ENCODE data around the gene NKD2. TPM values are rescaled to one million over a fixed set of nuclear protein-coding genes. Genes with fewer than 3 reads are reported as not detected.

The NKD2 gene
- total RNA-seq, 1 donor from 2014 or later: 1.7 TPM

DNA sequence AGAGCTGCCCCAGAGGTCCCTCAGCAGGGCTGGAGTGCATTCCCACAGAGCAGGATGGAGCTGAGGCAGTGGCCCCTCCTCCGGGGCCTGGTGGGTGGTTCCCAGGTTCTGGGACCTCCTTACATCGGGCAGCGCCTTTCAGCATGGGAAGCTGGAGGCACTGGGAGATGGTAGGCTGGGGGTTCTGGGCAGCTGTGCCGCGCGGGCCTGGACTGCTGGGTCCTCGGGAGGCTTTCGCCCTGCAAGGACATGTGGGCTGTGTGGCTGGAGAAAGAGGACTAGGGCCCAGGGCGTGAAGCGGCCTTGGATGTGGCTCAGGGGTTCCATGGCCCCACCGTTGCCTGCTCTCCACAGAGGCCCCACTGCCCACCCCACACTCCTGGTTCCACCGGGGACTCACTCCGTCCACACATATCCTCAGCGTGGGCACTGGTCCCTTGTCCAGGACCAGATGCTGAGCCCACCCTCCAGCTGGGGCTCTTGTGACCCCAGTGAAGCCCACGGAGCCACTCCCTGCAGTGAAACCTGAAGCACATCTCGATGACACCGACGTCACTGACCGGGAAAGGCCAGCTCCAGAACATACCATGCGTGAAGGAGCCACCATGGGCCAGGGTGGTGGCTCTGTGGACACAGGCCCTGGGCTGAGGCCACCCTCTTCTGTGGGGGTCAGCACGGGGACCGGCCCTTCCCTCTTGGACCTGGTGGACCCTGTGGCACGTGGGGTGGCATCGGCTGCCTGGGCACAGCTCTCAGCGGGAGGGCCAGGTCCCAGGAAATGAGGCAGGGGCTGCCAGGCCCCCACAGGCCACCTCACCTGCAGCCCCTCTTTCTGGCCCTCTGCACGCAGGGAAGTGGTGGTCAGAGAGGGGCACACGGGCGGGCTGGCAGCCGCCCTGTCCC lies 31.5 kb upstream of the NKD2 start:
- DNase-seq (ENCODE audit: low read depth): no peak
- Histone ChIP-seq H3K36me3 (ENCODE audit: control insufficient read depth, insufficient read depth, low read length) (no peaks in the 10 kb centered on the region), H3K27me3 (ENCODE audit: control insufficient read depth, insufficient read depth, low read length) (no peaks in the 10 kb centered on the region), H3K4me3 (ENCODE audit: low read depth, low read length) (no peak overlapping the region)
- TF ChIP-seq, protein P1, sequence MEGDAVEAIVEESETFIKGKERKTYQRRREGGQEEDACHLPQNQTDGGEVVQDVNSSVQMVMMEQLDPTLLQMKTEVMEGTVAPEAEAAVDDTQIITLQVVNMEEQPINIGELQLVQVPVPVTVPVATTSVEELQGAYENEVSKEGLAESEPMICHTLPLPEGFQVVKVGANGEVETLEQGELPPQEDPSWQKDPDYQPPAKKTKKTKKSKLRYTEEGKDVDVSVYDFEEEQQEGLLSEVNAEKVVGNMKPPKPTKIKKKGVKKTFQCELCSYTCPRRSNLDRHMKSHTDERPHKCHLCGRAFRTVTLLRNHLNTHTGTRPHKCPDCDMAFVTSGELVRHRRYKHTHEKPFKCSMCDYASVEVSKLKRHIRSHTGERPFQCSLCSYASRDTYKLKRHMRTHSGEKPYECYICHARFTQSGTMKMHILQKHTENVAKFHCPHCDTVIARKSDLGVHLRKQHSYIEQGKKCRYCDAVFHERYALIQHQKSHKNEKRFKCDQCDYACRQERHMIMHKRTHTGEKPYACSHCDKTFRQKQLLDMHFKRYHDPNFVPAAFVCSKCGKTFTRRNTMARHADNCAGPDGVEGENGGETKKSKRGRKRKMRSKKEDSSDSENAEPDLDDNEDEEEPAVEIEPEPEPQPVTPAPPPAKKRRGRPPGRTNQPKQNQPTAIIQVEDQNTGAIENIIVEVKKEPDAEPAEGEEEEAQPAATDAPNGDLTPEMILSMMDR (IDR thresholded peaks at IDR 0.05; ENCODE audit: insufficient read depth, low read length, poor library complexity, severe bottlenecking): no peak

DNA sequence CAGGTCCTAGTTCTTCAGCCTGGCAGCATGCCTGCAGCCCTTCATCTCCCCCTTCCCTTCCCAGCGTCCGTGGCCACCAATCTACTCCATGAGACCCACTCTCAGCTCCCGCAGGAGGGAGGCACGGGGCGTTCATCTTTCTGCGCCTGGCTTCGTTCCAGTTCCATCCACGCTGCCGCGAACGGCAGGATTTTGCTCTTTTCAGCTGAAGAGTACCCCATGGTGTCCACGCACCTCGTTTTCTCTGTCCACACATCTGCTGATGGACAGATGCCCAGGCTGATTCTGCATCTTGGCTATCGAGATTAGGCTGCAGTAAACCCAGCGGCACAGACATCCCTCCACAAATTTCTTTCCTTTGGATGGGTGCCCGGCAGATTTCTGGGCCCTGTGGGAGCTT lies 30.5 kb upstream of the NKD2 start:
- no peak for DNase-seq (ENCODE audit: low read depth)
- Histone ChIP-seq H3K27me3 (ENCODE audit: control insufficient read depth, insufficient read depth, low read length) (no peaks in the 10 kb centered on the region), H3K4me3 (ENCODE audit: low read depth, low read length) (no peak overlapping the region), H3K36me3 (ENCODE audit: control insufficient read depth, insufficient read depth, low read length) (no peaks in the 10 kb centered on the region)
- TF ChIP-seq, protein P1 (IDR thresholded peaks at IDR 0.05; ENCODE audit: insufficient read depth, low read length, poor library complexity, severe bottlenecking): no peak

DNA sequence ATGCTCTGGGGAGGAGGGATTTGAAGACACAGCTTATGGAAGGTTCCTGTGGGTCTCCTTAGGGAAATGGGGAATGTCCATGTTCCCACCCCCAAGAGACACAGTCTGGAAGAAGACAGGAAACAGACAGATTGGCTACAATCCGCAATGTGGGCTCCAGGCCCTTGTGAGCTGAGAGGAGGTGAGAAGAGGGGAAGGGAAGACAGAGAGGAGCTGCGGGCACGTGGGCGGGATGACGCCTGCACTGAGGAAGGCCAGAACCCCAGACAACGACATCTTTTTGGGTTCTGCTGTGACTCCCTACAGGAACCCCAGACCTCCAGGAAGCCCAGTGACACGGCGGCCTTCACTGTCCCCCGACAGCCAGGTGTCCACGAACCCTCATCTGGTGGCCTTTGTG lies 29.9 kb upstream of the NKD2 start:
- H3K4me3 ChIP-seq (ENCODE audit: low read depth, low read length): no peak overlapping the region
- H3K27me3 ChIP-seq (ENCODE audit: control insufficient read depth, insufficient read depth, low read length): no peaks in the 10 kb centered on the region
- no peaks in the 10 kb centered on the region for H3K36me3 ChIP-seq (ENCODE audit: control insufficient read depth, insufficient read depth, low read length)
- DNase-seq (ENCODE audit: low read depth): no peak
- TF ChIP-seq, protein P1 (IDR thresholded peaks at IDR 0.05; ENCODE audit: insufficient read depth, low read length, poor library complexity, severe bottlenecking): no peak

DNA sequence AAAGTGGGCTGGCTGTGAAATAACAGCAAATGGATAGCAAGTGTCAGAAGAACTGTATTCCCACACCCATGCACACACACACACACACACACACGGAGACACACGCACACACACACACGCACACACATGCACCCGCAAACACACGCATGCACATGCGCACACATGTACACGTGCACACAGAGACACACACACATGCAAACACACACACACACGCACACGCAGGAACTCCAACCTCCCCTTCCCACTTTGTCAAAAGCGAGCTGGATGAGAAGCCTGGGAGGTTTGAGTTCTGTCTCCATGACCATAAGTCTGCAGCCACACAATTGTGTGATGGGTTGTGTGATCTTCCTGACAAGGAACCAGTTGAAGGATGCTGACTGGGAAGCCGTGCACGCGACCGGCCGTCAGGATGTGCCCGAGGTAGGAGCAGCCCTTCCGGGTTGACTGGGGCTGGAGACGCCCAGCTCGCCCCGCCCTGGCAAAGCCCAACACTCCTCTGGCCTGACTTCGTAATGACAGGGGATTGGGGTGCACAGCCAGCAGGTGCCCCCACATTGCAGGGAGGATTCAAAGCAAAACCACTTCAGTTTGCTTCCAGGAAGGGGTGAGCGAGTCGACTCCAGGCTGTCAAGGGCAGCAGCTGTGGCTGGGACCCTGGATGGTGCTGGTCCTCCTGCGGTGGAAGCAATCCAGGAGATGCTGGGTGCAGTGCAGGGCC lies 29.3 kb upstream of the NKD2 start:
- H3K27me3 ChIP-seq (ENCODE audit: control insufficient read depth, insufficient read depth, low read length): no peaks in the 10 kb centered on the region
- DNase-seq (ENCODE audit: low read depth): no peak

DNA sequence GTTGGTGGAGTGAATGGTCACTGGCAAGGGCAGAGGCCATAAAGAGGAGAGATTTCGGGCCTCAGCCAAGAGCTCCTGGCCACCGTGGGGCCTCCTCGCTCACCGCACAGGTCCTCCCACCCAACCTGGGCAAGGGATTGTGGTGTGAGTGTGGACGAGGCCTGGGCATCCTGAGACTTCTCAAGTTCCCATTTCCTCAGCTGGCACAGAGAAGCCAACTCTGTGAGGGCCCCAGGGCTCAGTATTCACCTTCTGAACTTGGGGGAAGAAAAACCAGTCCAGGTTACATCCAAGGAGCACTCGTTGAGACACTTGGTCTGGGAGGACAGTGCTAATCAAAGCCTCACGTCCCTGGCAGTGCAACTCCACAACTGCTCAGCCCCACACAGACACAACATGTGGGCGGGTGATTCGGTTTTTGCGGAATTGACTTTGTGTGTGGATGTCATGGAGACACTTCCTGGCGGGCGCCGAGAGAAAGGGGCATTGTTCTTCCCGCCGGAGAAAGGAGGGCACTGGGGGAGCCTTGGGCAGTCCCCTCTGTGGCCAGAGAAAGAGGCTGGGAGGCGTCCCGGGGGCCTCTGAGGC lies 28.5 kb upstream of the NKD2 start:
- TF ChIP-seq, protein P1 (IDR thresholded peaks at IDR 0.05; ENCODE audit: insufficient read depth, low read length, poor library complexity, severe bottlenecking): no peak
- no peaks in the 10 kb centered on the region for H3K27me3 ChIP-seq (ENCODE audit: control insufficient read depth, insufficient read depth, low read length)
- no peak overlapping the region for H3K4me3 ChIP-seq (ENCODE audit: low read depth, low read length)
- DNase-seq (ENCODE audit: low read depth): no peak
- H3K36me3 ChIP-seq (ENCODE audit: control insufficient read depth, insufficient read depth, low read length): no peaks in the 10 kb centered on the region

More for the DNA sequence above, 29.3 kb upstream of the NKD2 start:
- Histone ChIP-seq H3K4me3 (ENCODE audit: low read depth, low read length) (no peak overlapping the region), H3K36me3 (ENCODE audit: control insufficient read depth, insufficient read depth, low read length) (no peaks in the 10 kb centered on the region)
- TF ChIP-seq, protein P1 (IDR thresholded peaks at IDR 0.05; ENCODE audit: insufficient read depth, low read length, poor library complexity, severe bottlenecking): no peak
